ENCODE data around the gene FN1.

Gene FN1

GRCh38 chr2:215441560-215442400, 5.9 kb upstream of the FN1 start:
- no peak for DNase-seq (ENCODE audit: low read depth, low spot score)

GRCh38 chr2:215439980-215440512, 4.2 kb upstream of the FN1 start:
- DNase-seq (ENCODE audit: low read depth, low spot score): no peak

GRCh38 chr2:215439404-215439803, 3.5 kb upstream of the FN1 start:
- no peak for DNase-seq (ENCODE audit: low read depth, low spot score)

- no peak for DNase-seq (ENCODE audit: low read depth, low spot score)
Observed at GRCh38 chr2:215437614-215438013, 1.7 kb upstream of the FN1 start.

GRCh38 chr2:215436705-215437565, 1.1 kb upstream of the FN1 start:
- no peak for DNase-seq (ENCODE audit: low read depth, low spot score)

GRCh38 chr2:215435280-215435869, 493 bp downstream of the FN1 start:
- no peak for DNase-seq (ENCODE audit: low read depth, low spot score)

GRCh38 chr2:215434447-215435279, 1.2 kb downstream of the FN1 start:
- no peak for DNase-seq (ENCODE audit: low read depth, low spot score)

- DNase-seq (ENCODE audit: low read depth, low spot score): no peak
Observed at GRCh38 chr2:215432759-215433594, 2.9 kb downstream of the FN1 start.

GRCh38 chr2:215431778-215432758, 3.8 kb downstream of the FN1 start:
- DNase-seq (ENCODE audit: low read depth, low spot score): no peak

GRCh38 chr2:215431290-215431689, 4.6 kb downstream of the FN1 start:
- no peak for DNase-seq (ENCODE audit: low read depth, low spot score)

- DNase-seq (ENCODE audit: low read depth, low spot score): no peak
Observed at GRCh38 chr2:215430528-215431187, 5.2 kb downstream of the FN1 start.

GRCh38 chr2:215429424-215429823, 6.4 kb downstream of the FN1 start:
- DNase-seq (ENCODE audit: low read depth, low spot score): no peak

- DNase-seq (ENCODE audit: low read depth, low spot score): no peak
Observed at GRCh38 chr2:215428060-215428910, 7.6 kb downstream of the FN1 start.

GRCh38 chr2:215427585-215427984, 8.3 kb downstream of the FN1 start:
- DNase-seq (ENCODE audit: low read depth, low spot score): no peak

- no peak for DNase-seq (ENCODE audit: low read depth, low spot score)
Observed at GRCh38 chr2:215425021-215425782, 10.7 kb downstream of the FN1 start.

- DNase-seq (ENCODE audit: low read depth, low spot score): no peak
Observed at GRCh38 chr2:215423928-215424540, 11.8 kb downstream of the FN1 start.
